Activated CD8-positive, alpha-beta memory T cell treated with anti-CD3 and anti-CD28 coated beads for 36 hours (primary cell): ENCODE data around the gene TBL1X. TPM values are rescaled to one million over a fixed set of nuclear protein-coding genes. Genes with fewer than 3 reads are reported as not detected.
"Not testable (repeated sequence)": the region's sequence is repeated elsewhere in the genome, so short reads cannot be mapped to it uniquely, and the experiment has no call there.

ENCODE experiments used
- CTCF ChIA-PET: fragments of 350-600 bp; sonication (Branson Sonifier 250); formaldehyde crosslinking; loops from one replicate; lab custom pipeline; 2021; ENCODE audit warnings: antibody characterized with exemption; lab: Charles Lee
- POLR2A ChIA-PET: fragments of 350-600 bp; sonication (Branson Sonifier 250); formaldehyde crosslinking; loops from one replicate; lab custom pipeline; 2021; ENCODE audit warnings: antibody characterized with exemption; lab: Charles Lee
- total RNA-seq, 2 experiments: library from RNA; stranded (reverse); gene quantifications; one replicate each; pipeline ENCODE4 v1.2.3, GENCODE V29; 2021

The TBL1X gene
- total RNA-seq, 2 experiments from 2014 or later, result 34.0 to 35.5 TPM

DNA sequence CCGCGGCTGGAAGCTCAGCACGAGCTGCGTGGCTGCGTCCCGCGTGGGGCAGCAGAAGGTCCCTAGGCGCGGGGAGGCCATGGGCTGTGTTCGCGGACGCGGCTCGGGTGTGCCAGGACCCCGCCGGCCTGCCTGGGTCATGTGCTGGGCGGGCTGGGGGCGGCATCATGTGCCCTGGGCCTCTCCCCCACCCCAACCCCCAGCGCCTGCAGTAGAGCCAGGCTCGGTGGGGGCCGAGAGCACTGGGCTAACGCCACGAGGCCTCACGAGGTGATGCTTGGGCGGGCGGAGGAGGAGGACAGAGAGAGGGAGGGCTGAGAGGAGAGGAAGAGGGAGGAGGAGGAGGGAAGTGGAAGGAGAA, 300.9 kb downstream of the TBL1X start, which contains the start of gene GPR143:
TSS of gene GPR143 (minus strand) at position 111 of the 361 bp plus-strand sequence. CDS start at position 81, 30 bp downstream.
- ChIA-PET CTCF (no interaction called here), POLR2A (no interaction called here)

DNA sequence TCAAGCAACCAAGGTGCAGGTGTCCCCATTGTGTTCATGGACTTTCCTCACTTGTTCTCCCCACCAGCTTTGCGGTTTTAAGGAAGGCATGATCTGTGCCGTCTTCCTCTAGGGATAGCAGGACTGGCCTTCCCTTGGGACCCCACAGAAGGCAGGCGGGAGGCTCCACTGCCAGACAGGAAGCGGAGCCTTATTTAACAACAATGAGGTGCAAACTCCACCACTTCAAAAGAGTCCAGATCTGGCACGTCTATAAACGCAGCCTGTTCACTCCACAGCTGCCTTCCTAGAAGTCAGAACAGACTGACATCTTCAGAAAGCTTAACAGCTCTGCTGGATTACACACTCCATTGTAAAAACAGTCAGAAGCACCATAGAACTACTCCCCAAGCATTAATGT, 302.5 kb downstream of the TBL1X start:
- CTCF ChIA-PET, result no interaction called here
- POLR2A ChIA-PET, result no interaction called here

DNA sequence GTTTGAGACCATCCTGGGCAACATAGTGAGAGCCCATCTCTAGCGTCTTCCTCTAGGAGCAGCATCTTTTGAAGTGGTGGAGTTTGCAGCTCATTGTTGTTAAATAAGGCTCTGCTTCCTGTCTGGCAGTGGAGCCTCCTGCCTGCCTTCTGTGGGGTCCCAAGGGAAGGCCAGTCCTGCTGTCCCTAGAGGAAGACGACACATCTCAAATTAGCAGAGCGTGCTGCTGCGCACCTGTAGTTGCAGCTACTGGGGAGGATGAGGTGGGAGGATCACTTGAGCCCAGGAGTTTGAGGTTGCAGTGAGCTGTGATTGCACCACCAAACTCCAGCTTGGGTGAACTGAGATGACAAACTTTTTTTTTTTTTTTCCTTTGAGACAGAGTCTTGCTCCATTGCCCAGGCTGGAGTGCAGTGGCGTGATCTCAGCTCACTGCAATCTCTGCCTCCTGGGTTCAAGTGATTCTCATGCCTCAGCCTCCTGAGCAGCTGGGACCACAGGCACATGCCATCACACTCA, 303.5 kb downstream of the TBL1X start:
- CTCF ChIA-PET, POLR2A ChIA-PET: not testable (repeated sequence)

GRCh38 chrX:9770319-9770718, 305.5 kb downstream of the TBL1X start:
- POLR2A ChIA-PET, result no interaction called here
- CTCF ChIA-PET, result no interaction called here

- ChIA-PET CTCF (no interaction called here), POLR2A (no interaction called here)
Measured at GRCh38 chrX:9772943-9773342, 308.1 kb downstream of the TBL1X start.

DNA sequence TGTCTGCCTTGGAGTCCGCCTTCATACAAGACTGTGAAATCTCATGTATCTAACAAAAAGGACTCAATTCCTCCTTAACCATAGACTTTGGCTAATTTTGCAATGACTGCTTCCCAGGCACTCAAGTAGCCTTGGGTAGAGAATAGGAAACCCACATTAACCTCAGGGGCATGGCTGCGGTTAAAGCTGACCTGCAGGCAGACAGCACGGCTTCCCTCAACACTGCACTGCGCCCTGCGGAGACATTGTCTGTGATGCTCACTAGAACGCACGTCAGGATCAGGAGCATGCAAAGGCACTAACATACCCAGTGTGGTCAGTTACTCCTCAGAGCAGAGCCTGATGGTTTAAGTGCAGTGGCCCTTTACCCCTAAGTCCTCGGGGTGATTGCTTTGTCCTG, 311.1 kb downstream of the TBL1X start:
- ChIA-PET POLR2A (no interaction called here), CTCF (no interaction called here)

DNA sequence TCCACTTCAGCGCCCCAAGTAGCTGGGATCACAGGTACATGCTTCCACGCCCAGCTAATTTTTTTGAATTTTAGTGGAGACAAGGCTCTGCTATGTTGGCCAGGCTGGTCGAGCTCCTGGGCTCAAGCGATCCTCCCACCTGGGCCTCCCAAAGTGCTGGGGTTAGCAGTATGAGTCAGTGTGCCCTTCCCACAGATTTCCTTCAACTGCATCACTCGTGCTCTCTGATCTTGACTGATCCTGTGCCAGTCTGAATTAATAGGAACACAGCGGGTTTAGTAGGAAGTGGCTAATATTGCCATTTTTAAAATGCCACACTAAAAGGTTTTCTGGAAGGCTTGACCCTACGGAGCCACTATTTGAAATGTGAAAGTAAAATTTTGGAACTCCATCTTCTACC, 317.1 kb downstream of the TBL1X start:
- ChIA-PET POLR2A (no interaction called here), CTCF (no interaction called here)

- POLR2A ChIA-PET, result no interaction called here
- CTCF ChIA-PET, result no interaction called here
Measured at GRCh38 chrX:9784332-9784731, 319.5 kb downstream of the TBL1X start.

GRCh38 chrX:9785254-9785943, 320.5 kb downstream of the TBL1X start:
- ChIA-PET POLR2A (no interaction called here), CTCF (no interaction called here)

- ChIA-PET POLR2A (no interaction called here), CTCF (no interaction called here)
Measured at GRCh38 chrX:9785944-9786797, 321.3 kb downstream of the TBL1X start, which contains the start of gene SHROOM2. TSS of gene SHROOM2 (plus strand) at chrX:9786429. CDS start at chrX:9786546, 117 bp downstream.

- CTCF ChIA-PET, result no interaction called here
- POLR2A ChIA-PET, result no interaction called here
Measured at GRCh38 chrX:9786798-9787635, 322.2 kb downstream of the TBL1X start.

DNA sequence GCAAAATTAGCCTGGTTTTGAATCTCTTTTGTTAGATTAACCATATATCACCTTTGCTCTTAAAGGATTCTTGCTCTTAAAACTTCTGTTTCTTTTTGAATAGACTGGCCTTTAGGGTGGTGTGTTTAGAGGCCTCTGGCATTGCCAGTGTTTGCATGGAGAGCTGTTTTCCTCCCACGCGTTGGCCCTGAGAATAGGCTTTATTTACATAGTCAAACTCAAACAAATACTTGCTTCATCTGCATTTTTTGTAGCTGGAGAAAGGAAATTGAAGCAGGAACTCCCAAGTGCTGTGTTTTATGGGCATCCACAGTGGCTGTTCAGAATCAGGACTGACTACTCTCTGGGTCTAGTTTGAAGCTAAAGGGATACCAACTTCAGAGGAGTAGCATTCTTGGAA, 324.1 kb downstream of the TBL1X start:
- CTCF ChIA-PET, result no interaction called here
- POLR2A ChIA-PET, result no interaction called here

GRCh38 chrX:9789555-9789954, 324.7 kb downstream of the TBL1X start:
- POLR2A ChIA-PET, result no interaction called here
- CTCF ChIA-PET, result no interaction called here
